MM.1S (cell line): ENCODE results near the gene EML1.

Experiments
- DNase-seq: peaks from one replicate; pipeline ENCODE4 v3.0.0-alpha.2; 2015
- H2AFZ ChIP-seq: fragments of 300-600 bp; sonication (generic); 2 replicates; pipeline ENCODE4 v1.6.0; 2016; ENCODE audit warnings: antibody characterized with exemption, low read length
- H3F3A ChIP-seq: fragments of 300-600 bp; sonication (generic); 2 replicates; pipeline ENCODE4 v1.6.1; 2016; ENCODE audit warnings: mild to moderate bottlenecking, antibody characterized with exemption, low read length, moderate library complexity, mixed read lengths; ENCODE audit not compliant: insufficient read depth
- H3K27ac ChIP-seq: fragments of 300-600 bp; sonication (generic); 2 replicates; pipeline ENCODE4 v1.5.1; 2016; ENCODE audit warnings: mild to moderate bottlenecking, low read length
- H3K27me3 ChIP-seq: fragments of 300-600 bp; sonication (generic); replicated peaks from 2 replicates; pipeline ENCODE4 v1.6.0; 2016; ENCODE audit warnings: low read length; ENCODE audit not compliant: insufficient read depth
- H3K36me3 ChIP-seq: fragments of 300-600 bp; sonication (generic); replicated peaks from 2 replicates; pipeline ENCODE4 v1.6.1; 2016; ENCODE audit warnings: mild to moderate bottlenecking, low read length, mixed read lengths; ENCODE audit not compliant: insufficient read depth
- H3K4me1 ChIP-seq: fragments of 300-600 bp; sonication (generic); 2 replicates; pipeline ENCODE4 v1.6.1; 2016; ENCODE audit warnings: low read length, mixed read lengths
- H3K4me2 ChIP-seq: fragments of 300-600 bp; sonication (generic); 2 replicates; pipeline ENCODE4 v1.6.0; 2016; ENCODE audit warnings: low read depth, low read length
- H3K4me3 ChIP-seq: fragments of 300-600 bp; sonication (generic); 2 replicates; pipeline ENCODE4 v1.5.1; 2016; ENCODE audit warnings: low read length, mixed read lengths
- H3K79me2 ChIP-seq: fragments of 300-600 bp; sonication (generic); 2 replicates; pipeline ENCODE4 v1.6.1; 2016; ENCODE audit warnings: mixed run types, low read length, mixed read lengths
- H3K9ac ChIP-seq: fragments of 300-600 bp; sonication (generic); 2 replicates; pipeline ENCODE4 v1.6.1; 2016; ENCODE audit warnings: low read length, mixed read lengths
- H3K9me2 ChIP-seq: fragments of 300-600 bp; sonication (generic); replicated peaks from 2 replicates; pipeline ENCODE4 v1.6.1; 2016; ENCODE audit warnings: mild to moderate bottlenecking, low read length, mixed read lengths; ENCODE audit not compliant: insufficient read depth
- H3K9me3 ChIP-seq: fragments of 300-600 bp; sonication (generic); replicated peaks from 2 replicates; pipeline ENCODE4 v1.6.1; 2016; ENCODE audit warnings: mild to moderate bottlenecking, low read length, mixed read lengths; ENCODE audit not compliant: insufficient read depth
- H4K20me1 ChIP-seq: fragments of 300-600 bp; sonication (generic); 2 replicates; pipeline ENCODE4 v1.6.1; 2016; ENCODE audit warnings: mild to moderate bottlenecking, low read length, moderate library complexity, mixed read lengths; ENCODE audit not compliant: insufficient read depth
- EZH2 ChIP-seq: fragments of 300-600 bp; sonication (generic); optimal IDR thresholded peaks from 2 replicates; pipeline ENCODE3; 2017; ENCODE audit warnings: low read depth, mild to moderate bottlenecking, antibody characterized with exemption, low read length, mixed read lengths
- EZH2phosphoT487 ChIP-seq: fragments of 300-600 bp; sonication (generic); IDR thresholded peaks from 2 replicates; pipeline ENCODE4 v1.6.1; 2018; ENCODE audit warnings: antibody characterized with exemption, low read length
- TF ChIP-seq, protein P1 (sequence below): fragments of 300-600 bp; sonication (generic); IDR thresholded peaks from 2 replicates; pipeline ENCODE4 v1.5.1; 2016; ENCODE audit warnings: antibody characterized with exemption, low read length, mixed read lengths

EML1 gene

DNA sequence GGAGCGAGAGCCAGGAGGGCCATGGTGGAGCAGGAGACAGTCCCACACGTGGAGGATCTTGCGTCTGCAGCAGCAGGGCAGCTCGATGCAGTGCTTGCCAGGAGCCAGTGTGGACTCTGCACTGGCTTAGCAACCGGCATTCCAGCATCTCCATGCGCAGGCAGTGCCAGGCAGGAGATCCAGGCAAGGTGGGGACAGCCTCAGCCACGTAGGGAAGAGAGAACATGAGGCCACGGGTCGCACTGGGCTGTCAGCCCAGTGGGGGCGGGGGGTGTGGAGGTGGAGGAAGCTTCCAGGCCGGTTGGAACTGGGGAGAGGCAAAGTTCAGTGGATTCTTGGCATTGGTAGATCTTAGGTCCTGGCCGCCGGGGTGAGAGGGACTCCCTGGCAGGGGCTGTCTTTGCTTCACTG is 151.0 kb downstream of the EML1 start:
- H3K9me2 ChIP-seq = no peaks in the 10 kb centered on the region
- no peaks in the 10 kb centered on the region for H3K36me3 ChIP-seq
- H2AFZ ChIP-seq = no peak overlapping the region
- peaks cover 7% of the 10 kb centered on the region; the same call in 1 of the 2 replicates for H3K4me1 ChIP-seq
- H3K9me3 ChIP-seq = no peaks in the 10 kb centered on the region
- H4K20me1 ChIP-seq = no peaks in the 10 kb centered on the region
- no peaks in the 10 kb centered on the region for H3K27me3 ChIP-seq
- no peak overlapping the region for H3K27ac ChIP-seq
- H3K9ac ChIP-seq = no peak overlapping the region
- no peak for DNase-seq
- H3K4me2 ChIP-seq = no peak overlapping the region
- TF ChIP-seq EZH2phosphoT487 (no peak), EZH2 (no peak)
- TF ChIP-seq, protein P1, sequence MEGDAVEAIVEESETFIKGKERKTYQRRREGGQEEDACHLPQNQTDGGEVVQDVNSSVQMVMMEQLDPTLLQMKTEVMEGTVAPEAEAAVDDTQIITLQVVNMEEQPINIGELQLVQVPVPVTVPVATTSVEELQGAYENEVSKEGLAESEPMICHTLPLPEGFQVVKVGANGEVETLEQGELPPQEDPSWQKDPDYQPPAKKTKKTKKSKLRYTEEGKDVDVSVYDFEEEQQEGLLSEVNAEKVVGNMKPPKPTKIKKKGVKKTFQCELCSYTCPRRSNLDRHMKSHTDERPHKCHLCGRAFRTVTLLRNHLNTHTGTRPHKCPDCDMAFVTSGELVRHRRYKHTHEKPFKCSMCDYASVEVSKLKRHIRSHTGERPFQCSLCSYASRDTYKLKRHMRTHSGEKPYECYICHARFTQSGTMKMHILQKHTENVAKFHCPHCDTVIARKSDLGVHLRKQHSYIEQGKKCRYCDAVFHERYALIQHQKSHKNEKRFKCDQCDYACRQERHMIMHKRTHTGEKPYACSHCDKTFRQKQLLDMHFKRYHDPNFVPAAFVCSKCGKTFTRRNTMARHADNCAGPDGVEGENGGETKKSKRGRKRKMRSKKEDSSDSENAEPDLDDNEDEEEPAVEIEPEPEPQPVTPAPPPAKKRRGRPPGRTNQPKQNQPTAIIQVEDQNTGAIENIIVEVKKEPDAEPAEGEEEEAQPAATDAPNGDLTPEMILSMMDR = no peak
- H3F3A ChIP-seq = peaks cover 5% of the 10 kb centered on the region
- no peaks in the 10 kb centered on the region for H3K79me2 ChIP-seq
- H3K4me3 ChIP-seq = no peak overlapping the region

DNA sequence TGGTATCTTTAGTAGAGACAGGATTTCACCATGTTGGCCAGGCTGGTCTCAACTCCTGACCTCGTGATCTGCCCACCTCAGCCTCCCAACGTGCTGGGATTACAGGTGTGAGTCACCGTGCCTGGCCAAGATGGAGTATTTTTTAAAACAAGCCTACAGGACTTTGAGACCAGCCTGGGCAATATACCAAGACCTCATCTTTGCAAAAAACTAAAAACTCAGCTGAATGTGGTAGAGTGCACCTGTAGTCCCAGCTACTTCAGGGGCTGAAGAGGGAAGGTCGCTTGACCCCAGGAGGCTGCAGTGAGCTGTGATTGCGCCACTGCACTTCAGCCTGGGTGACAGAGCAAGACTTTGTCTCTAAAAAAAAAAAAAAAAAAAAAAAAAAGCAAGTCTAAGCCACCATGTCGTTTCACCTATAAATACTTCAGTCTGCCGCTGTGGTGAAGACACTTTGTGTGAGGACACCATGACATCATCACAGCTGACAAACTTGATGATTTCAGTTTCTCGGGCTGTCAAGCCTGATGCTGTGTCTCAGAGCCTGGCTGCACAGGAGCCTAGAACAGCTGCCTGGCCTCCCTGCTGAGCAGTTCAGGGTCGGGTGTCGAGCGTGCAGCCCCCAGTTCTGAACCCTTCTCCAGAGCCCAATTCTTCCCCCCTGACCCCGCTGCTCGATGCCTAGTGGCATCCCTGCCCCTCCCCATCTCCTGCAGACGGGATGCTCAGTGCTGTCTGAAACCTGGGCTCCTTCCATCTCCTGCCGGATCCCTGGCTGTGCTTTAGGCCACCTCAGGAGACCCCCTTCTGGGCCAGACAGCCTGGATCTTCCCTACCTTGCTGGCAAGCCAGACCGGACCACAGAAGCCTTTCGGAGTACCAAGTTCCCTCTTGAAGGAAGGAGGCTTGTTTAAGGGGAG is 152.8 kb downstream of the EML1 start:
- peak; percentile 80 for DNase-seq
- Histone ChIP-seq H3K9ac (peak overlapping the region; percentile 8; the same call in 1 of the 2 replicates), H3K27me3 (no peaks in the 10 kb centered on the region), H3F3A (peaks cover 5% of the 10 kb centered on the region), H3K9me2 (no peaks in the 10 kb centered on the region), H2AFZ (peak overlapping the region; percentile 80), H3K4me1 (peaks cover 7% of the 10 kb centered on the region; the same call in 1 of the 2 replicates), H3K79me2 (no peaks in the 10 kb centered on the region), H3K4me2 (peak overlapping the region; percentile 95), H3K27ac (no peak overlapping the region), H4K20me1 (no peaks in the 10 kb centered on the region), H3K4me3 (peak overlapping the region; percentile 58), H3K36me3 (no peaks in the 10 kb centered on the region), H3K9me3 (no peaks in the 10 kb centered on the region)
- TF ChIP-seq EZH2 (no peak), EZH2phosphoT487 (no peak)
- TF ChIP-seq, protein P1 = no peak

DNA sequence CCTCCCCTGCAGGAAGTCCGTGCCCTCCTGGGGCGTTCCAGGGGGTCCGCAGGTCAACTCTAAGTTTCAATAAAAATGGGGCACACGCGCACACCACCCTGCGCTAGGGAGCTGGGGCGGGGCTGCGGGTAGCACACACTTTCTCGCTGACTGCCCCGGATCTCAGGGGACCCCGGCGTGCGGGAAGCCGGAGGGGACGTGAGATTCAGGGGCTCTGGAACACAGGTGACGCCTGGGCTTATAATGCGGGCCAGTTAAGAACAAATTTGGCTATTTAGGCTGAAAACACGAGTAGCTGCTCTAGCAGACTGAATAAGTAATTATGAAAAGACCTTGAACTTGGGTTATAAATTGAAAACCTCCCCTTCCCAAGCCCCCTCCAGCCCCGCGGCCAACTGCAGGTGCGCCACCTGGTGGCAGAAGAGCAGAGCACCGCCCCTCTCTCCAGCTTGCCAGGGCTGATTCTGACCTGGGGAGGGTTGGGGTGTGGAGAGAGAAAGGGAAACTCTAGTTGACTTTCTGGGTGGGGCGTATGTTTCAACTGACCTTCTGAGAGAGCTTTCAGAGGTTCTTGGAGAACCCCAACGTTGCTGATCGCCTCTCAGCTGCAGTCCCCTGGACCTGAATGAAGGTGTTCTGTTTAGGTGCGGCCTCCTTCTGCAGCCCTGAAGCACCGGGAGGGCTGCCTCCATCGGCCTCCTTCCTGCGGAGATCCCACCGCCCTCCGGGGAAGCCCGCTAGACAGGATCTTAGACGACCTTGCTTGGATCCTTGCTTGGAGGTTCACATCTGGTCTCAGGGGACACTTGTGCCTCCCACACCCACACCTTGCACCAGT is 153.7 kb downstream of the EML1 start:
- peak; percentile 50 for DNase-seq
- TF ChIP-seq, protein P1 = peak; percentile 78
- TF ChIP-seq EZH2 (no peak), EZH2phosphoT487 (no peak)
- no peaks in the 10 kb centered on the region for H3K9me3 ChIP-seq
- peak overlapping the region; percentile 58 for H3K4me3 ChIP-seq
- no peaks in the 10 kb centered on the region for H3K9me2 ChIP-seq
- peak overlapping the region; percentile 80 for H2AFZ ChIP-seq
- peaks cover 7% of the 10 kb centered on the region; the same call in 1 of the 2 replicates for H3K4me1 ChIP-seq
- peak overlapping the region; percentile 95 for H3K4me2 ChIP-seq
- no peaks in the 10 kb centered on the region for H3K79me2 ChIP-seq
- H3K27me3 ChIP-seq = no peaks in the 10 kb centered on the region
- no peaks in the 10 kb centered on the region for H3K36me3 ChIP-seq
- H3K9ac ChIP-seq = peak overlapping the region; percentile 8; the same call in 1 of the 2 replicates
- no peaks in the 10 kb centered on the region for H4K20me1 ChIP-seq
- no peak overlapping the region for H3K27ac ChIP-seq
- H3F3A ChIP-seq = peaks cover 5% of the 10 kb centered on the region
